H1 (cell line): Measurements from ENCODE around the gene LOXL1.

Source experiments
- BRCA1 ChIP-seq: IDR thresholded peaks from 2 replicates; pipeline ENCODE4 v1.6.1; 2012; ENCODE audit warnings: low read depth, low read length, improper control_type of control experiment
- CTCF ChIP-seq, 3 experiments: IDR thresholded peaks; 1 replicate in 2 of 3; 2 replicates in 1 of 3; pipeline versions ENCODE4 v1.5.1 to v1.6.1; 2011; ENCODE audit warnings: low read length in 3 of 3, mild to moderate bottlenecking in 3 of 3, inconsistent platforms in 2 of 3, low read depth in 1 of 3, moderate library complexity in 1 of 3; ENCODE audit not compliant: insufficient read depth in 1 of 3; ENCODE audit errors: control extremely low read depth in 1 of 3
- EP300 ChIP-seq, 2 experiments: IDR thresholded peaks; 1 replicate in 1 of 2; 2 replicates in 1 of 2; pipeline ENCODE4 v1.6.1; 2011 to 2012; ENCODE audit warnings: low read depth in 2 of 2, low read length in 2 of 2, mild to moderate bottlenecking in 2 of 2, borderline replicate concordance in 1 of 2, inconsistent platforms in 1 of 2, moderate library complexity in 1 of 2
- POLR2A ChIP-seq, 2 experiments: IDR thresholded peaks; 1 replicate in 1 of 2; 2 replicates in 1 of 2; pipeline ENCODE4 v1.6.1; 2011; ENCODE audit warnings: low read depth in 2 of 2, low read length in 2 of 2, mild to moderate bottlenecking in 2 of 2; ENCODE audit errors: control extremely low read depth in 1 of 2
- SP1 ChIP-seq: IDR thresholded peaks from 2 replicates; pipeline ENCODE4 v1.6.1; 2011; ENCODE audit warnings: low read depth, low read length
- TAF1 ChIP-seq: IDR thresholded peaks from 2 replicates; pipeline ENCODE4 v1.6.1; 2011; ENCODE audit warnings: mild to moderate bottlenecking, low read depth, low read length
- YY1 ChIP-seq: IDR thresholded peaks from 2 replicates; pipeline ENCODE4 v1.6.1; 2011; ENCODE audit warnings: low read depth, mild to moderate bottlenecking, low read length

- TF ChIP-seq CTCF (IDR thresholded peaks at IDR 0.05; ENCODE audit: control extremely low read depth in 1 of 3, insufficient read depth in 1 of 3, low read depth in 1 of 3, low read length in 3 of 3), result no peak
- TF ChIP-seq YY1, result no peak
- TF ChIP-seq EP300 (IDR thresholded peaks at IDR 0.05; ENCODE audit: borderline replicate concordance in 1 of 2, low read depth in 2 of 2, low read length in 2 of 2), result no peak
- TF ChIP-seq SP1, result no peak
- TF ChIP-seq POLR2A (IDR thresholded peaks at IDR 0.05; ENCODE audit: control extremely low read depth in 1 of 2, low read depth in 2 of 2, low read length in 2 of 2), result no peak
- no peak for TF ChIP-seq TAF1
- TF ChIP-seq BRCA1, result no peak
Measured at GRCh38 chr15:73997986-73998385, 71.7 kb downstream of the LOXL1 start.
